ENCODE results near the gene CARD18. TPM values are rescaled to one million over a fixed set of nuclear protein-coding genes. Genes with fewer than 3 reads are reported as not detected.
"Not testable (repeated sequence)": the region's sequence is repeated elsewhere in the genome, so short reads cannot be mapped to it uniquely, and the experiment has no call there.

Gene CARD18
- total and polyA plus RNA-seq, 4 donors, result not detected

GRCh38 chr11:105109321-105109720, 30.2 kb downstream of the CARD18 start:
- Histone ChIP-seq H3K9me3 (ENCODE audit: control insufficient read depth in 4 of 4, low read length in 3 of 4) (no peaks in the 10 kb centered on the region), H3K27me3 (ENCODE audit: control insufficient read depth in 4 of 4, insufficient read depth in 4 of 4, low read length in 3 of 4) (peaks cover 0 to 2% (median 0%) of the 10 kb centered on the region in 4 donors), H3K4me1 (ENCODE audit: control insufficient read depth in 4 of 4, insufficient read depth in 4 of 4, low read length in 3 of 4) (no peaks in the 10 kb centered on the region), H3K36me3 (ENCODE audit: control insufficient read depth in 4 of 4, insufficient read depth in 3 of 4, low read depth in 1 of 4, low read length in 3 of 4) (no peaks in the 10 kb centered on the region), H3K9ac (ENCODE audit: low read depth in 1 of 2, low read length in 2 of 2) (no peak overlapping the region), H3K4me3 (ENCODE audit: low read depth in 1 of 3, low read length in 3 of 3) (no peak overlapping the region), H3K27ac (ENCODE audit: low read depth in 1 of 2, low read length in 2 of 2) (no peak overlapping the region)
- TF ChIP-seq MAX (IDR thresholded peaks at IDR 0.05), result no peak
- no peak for TF ChIP-seq GABPA (IDR thresholded peaks at IDR 0.05 in 1 of 2, conservative IDR thresholded peaks at IDR 0.05 in 1 of 2)
- TF ChIP-seq EGR1 (IDR thresholded peaks at IDR 0.05; ENCODE audit: low read depth in 2 of 2), result no peak
- TF ChIP-seq TAF1 (conservative IDR thresholded peaks at IDR 0.05), result no peak
- no peak for TF ChIP-seq YY1 (IDR thresholded peaks at IDR 0.05)
- no peak for TF ChIP-seq ZBTB33 (IDR thresholded peaks at IDR 0.05)
- 87% methylated on average over 1 of the region's 1 CpG for WGBS
- no peak for DNase-seq (ENCODE audit: low spot score)

- no peak overlapping the region for H3K4me3 ChIP-seq (ENCODE audit: low read depth in 1 of 3, low read length in 3 of 3)
- no peaks in the 10 kb centered on the region for H3K36me3 ChIP-seq (ENCODE audit: control insufficient read depth in 4 of 4, insufficient read depth in 3 of 4, low read depth in 1 of 4, low read length in 3 of 4)
- H3K27ac ChIP-seq (ENCODE audit: low read depth in 1 of 2, low read length in 2 of 2), result no peak overlapping the region
- DNase-seq (ENCODE audit: low spot score), result no peak
- H3K9ac ChIP-seq (ENCODE audit: low read depth in 1 of 2, low read length in 2 of 2), result no peak overlapping the region
- TF ChIP-seq, protein P1, sequence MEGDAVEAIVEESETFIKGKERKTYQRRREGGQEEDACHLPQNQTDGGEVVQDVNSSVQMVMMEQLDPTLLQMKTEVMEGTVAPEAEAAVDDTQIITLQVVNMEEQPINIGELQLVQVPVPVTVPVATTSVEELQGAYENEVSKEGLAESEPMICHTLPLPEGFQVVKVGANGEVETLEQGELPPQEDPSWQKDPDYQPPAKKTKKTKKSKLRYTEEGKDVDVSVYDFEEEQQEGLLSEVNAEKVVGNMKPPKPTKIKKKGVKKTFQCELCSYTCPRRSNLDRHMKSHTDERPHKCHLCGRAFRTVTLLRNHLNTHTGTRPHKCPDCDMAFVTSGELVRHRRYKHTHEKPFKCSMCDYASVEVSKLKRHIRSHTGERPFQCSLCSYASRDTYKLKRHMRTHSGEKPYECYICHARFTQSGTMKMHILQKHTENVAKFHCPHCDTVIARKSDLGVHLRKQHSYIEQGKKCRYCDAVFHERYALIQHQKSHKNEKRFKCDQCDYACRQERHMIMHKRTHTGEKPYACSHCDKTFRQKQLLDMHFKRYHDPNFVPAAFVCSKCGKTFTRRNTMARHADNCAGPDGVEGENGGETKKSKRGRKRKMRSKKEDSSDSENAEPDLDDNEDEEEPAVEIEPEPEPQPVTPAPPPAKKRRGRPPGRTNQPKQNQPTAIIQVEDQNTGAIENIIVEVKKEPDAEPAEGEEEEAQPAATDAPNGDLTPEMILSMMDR (IDR thresholded peaks at IDR 0.05; ENCODE audit: low read depth, low read length, missing input control), result no peak
- TF ChIP-seq EGR1 (IDR thresholded peaks at IDR 0.05; ENCODE audit: low read depth in 2 of 2), result no peak
- TF ChIP-seq, protein P2, sequence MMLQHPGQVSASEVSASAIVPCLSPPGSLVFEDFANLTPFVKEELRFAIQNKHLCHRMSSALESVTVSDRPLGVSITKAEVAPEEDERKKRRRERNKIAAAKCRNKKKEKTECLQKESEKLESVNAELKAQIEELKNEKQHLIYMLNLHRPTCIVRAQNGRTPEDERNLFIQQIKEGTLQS (IDR thresholded peaks at IDR 0.05), result no peak
- TF ChIP-seq MAX (IDR thresholded peaks at IDR 0.05), result no peak
- WGBS, result 83% methylated on average over 1 of the region's 1 CpG
- no peaks in the 10 kb centered on the region for H3K9me3 ChIP-seq (ENCODE audit: control insufficient read depth in 4 of 4, low read length in 3 of 4)
- H3K27me3 ChIP-seq (ENCODE audit: control insufficient read depth in 4 of 4, insufficient read depth in 4 of 4, low read length in 3 of 4), result peaks cover 0 to 4% (median 0%) of the 10 kb centered on the region in 4 donors
- H3K4me1 ChIP-seq (ENCODE audit: control insufficient read depth in 4 of 4, insufficient read depth in 4 of 4, low read length in 3 of 4), result no peaks in the 10 kb centered on the region
These were observed 31.3 kb downstream of the CARD18 start for GRCh38 chr11:105108247-105108646.

GRCh38 chr11:105107226-105107825, 32.2 kb downstream of the CARD18 start:
- 80% methylated on average over 8 of the region's 8 CpGs for WGBS
- not testable (repeated sequence) for H3K27me3 ChIP-seq (ENCODE audit: control insufficient read depth in 4 of 4, insufficient read depth in 4 of 4, low read length in 3 of 4); DNase-seq (ENCODE audit: low spot score); H3K4me3 ChIP-seq (ENCODE audit: low read depth in 1 of 3, low read length in 3 of 3); H3K27ac ChIP-seq (ENCODE audit: low read depth in 1 of 2, low read length in 2 of 2); H3K4me1 ChIP-seq (ENCODE audit: control insufficient read depth in 4 of 4, insufficient read depth in 4 of 4, low read length in 3 of 4); H3K9me3 ChIP-seq (ENCODE audit: control insufficient read depth in 4 of 4, low read length in 3 of 4); H3K9ac ChIP-seq (ENCODE audit: low read depth in 1 of 2, low read length in 2 of 2); H3K36me3 ChIP-seq (ENCODE audit: control insufficient read depth in 4 of 4, insufficient read depth in 3 of 4, low read depth in 1 of 4, low read length in 3 of 4)
